Measurements from ENCODE around the gene XXYLT1. TPM values are rescaled to one million over a fixed set of nuclear protein-coding genes. Genes with fewer than 3 reads are reported as not detected.
"Not testable (repeated sequence)": the region's sequence is repeated elsewhere in the genome, so short reads cannot be mapped to it uniquely, and the experiment has no call there.

XXYLT1 gene
- total RNA-seq, 1 experiment from 2014 or later, result 10.9 TPM

DNA sequence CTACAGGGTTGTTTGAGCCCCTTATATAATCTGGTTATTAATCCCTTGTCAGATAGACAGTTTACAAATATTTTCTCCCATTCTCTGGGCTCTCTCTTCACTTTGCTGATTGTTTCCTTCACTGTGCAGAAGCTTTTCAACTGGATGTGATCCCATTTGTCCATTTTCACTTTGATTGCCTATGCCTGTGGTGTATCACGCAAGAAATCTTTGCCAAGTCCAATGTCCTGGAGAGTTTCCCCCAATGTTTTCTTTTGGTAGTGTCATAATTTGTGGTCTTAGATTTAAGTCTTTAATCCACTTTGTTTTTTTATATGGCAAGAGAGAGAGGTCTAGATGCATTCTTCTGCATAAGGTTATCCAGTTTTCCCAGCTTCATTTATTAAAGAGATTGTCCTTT is 40.7 kb downstream of the XXYLT1 start:
- RAD21 ChIA-PET (ENCODE audit: low non-redundant PET in 1 of 2, low total read pairs in 2 of 2, uncharacterized antibody in 2 of 2, unreplicated experiment in 2 of 2), result no interaction called here
- H2AFZ ChIP-seq (ENCODE audit: low read depth, low read length, poor library complexity, severe bottlenecking), result no peak overlapping the region
- TF ChIP-seq RAD21 (IDR thresholded peaks at IDR 0.05; ENCODE audit: low read depth) (no peak), YY1 (IDR thresholded peaks at IDR 0.05; ENCODE audit: extremely low read depth, insufficient replicate concordance, low read depth, low read length) (no peak), POLR2AphosphoS5 (IDR thresholded peaks at IDR 0.05; ENCODE audit: low read depth, low read length) (no peak), TCF7L2 (IDR thresholded peaks at IDR 0.05; ENCODE audit: borderline replicate concordance, extremely low read depth, insufficient read depth, insufficient read length) (no peak), JUND (IDR thresholded peaks at IDR 0.05) (no peak), SRF (IDR thresholded peaks at IDR 0.05; ENCODE audit: low read depth) (no peak), SP1 (IDR thresholded peaks at IDR 0.05; ENCODE audit: low read depth) (no peak), CBX3 (IDR thresholded peaks at IDR 0.05; ENCODE audit: low read depth) (no peak), ELF1 (IDR thresholded peaks at IDR 0.05; ENCODE audit: borderline replicate concordance, low read depth) (no peak), CEBPB (IDR thresholded peaks at IDR 0.05; ENCODE audit: low read depth) (no peak), ZFX (IDR thresholded peaks at IDR 0.05) (no peak), MAX (IDR thresholded peaks at IDR 0.05) (no peak), ZNF274 (IDR thresholded peaks at IDR 0.05; ENCODE audit: low read depth, low read length) (no peak), POLR2A (IDR thresholded peaks at IDR 0.05; ENCODE audit: borderline replicate concordance, extremely low read depth, insufficient read depth, insufficient read length) (no peak), SIN3A (IDR thresholded peaks at IDR 0.05; ENCODE audit: low read depth) (no peak)
- intact Hi-C loops (cut with micrococcal nuclease), result no loop called here
- ATAC-seq (no peak), DNase-seq (ENCODE audit: low read depth, low spot score) (no peak)
- no peaks in the 10 kb centered on the region for H3K9me2 ChIP-seq (ENCODE audit: insufficient read depth)
- POLR2A ChIA-PET, result no interaction called here
- H3K36me3 ChIP-seq (ENCODE audit: control insufficient read depth in 1 of 2, insufficient read depth in 2 of 2, low read length in 2 of 2), result no peaks in the 10 kb centered on the region
- H4K20me1 ChIP-seq (ENCODE audit: insufficient read depth), result no peaks in the 10 kb centered on the region
- H3K79me2 ChIP-seq (ENCODE audit: insufficient read depth, low read length), result no peaks in the 10 kb centered on the region
- H3K27me3 ChIP-seq (ENCODE audit: insufficient read depth, low read length), result no peaks in the 10 kb centered on the region
- CTCF ChIA-PET, result no interaction called here
- H3K9ac ChIP-seq (ENCODE audit: low read length), result no peak overlapping the region
- H3K4me2 ChIP-seq (ENCODE audit: low read length), result no peak overlapping the region
- no peaks in the 10 kb centered on the region for H3K4me1 ChIP-seq (ENCODE audit: control insufficient read depth in 1 of 2, insufficient read depth in 2 of 2, low read length in 2 of 2)
- no peak overlapping the region for H3K4me3 ChIP-seq (replicated peaks in 1 of 2; ENCODE audit: low read depth in 1 of 2, low read length in 2 of 2)
- H3K9me3 ChIP-seq (ENCODE audit: control insufficient read depth in 1 of 2, insufficient read depth in 1 of 2, low read depth in 1 of 2, low read length in 2 of 2), result no peaks in the 10 kb centered on the region
- H3K27ac ChIP-seq (ENCODE audit: low read depth, low read length), result no peak overlapping the region
- BruUV-seq (replicated peaks), result no TSS peak

GRCh38 chr3:195228886-195229285 is 42.1 kb downstream of the XXYLT1 start:
- DNase-seq (ENCODE audit: low read depth, low spot score); H4K20me1 ChIP-seq (ENCODE audit: insufficient read depth); H3K27me3 ChIP-seq (ENCODE audit: insufficient read depth, low read length); POLR2A ChIA-PET; H3K4me2 ChIP-seq (ENCODE audit: low read length); CTCF ChIA-PET; H3K9ac ChIP-seq (ENCODE audit: low read length); H3K4me3 ChIP-seq (replicated peaks in 1 of 2; ENCODE audit: low read depth in 1 of 2, low read length in 2 of 2); H3K79me2 ChIP-seq (ENCODE audit: insufficient read depth, low read length); H3K27ac ChIP-seq (ENCODE audit: low read depth, low read length); ATAC-seq; RAD21 ChIA-PET (ENCODE audit: low non-redundant PET in 1 of 2, low total read pairs in 2 of 2, uncharacterized antibody in 2 of 2, unreplicated experiment in 2 of 2); H2AFZ ChIP-seq (ENCODE audit: low read depth, low read length, poor library complexity, severe bottlenecking); H3K9me2 ChIP-seq (ENCODE audit: insufficient read depth); H3K36me3 ChIP-seq (ENCODE audit: control insufficient read depth in 1 of 2, insufficient read depth in 2 of 2, low read length in 2 of 2); BruUV-seq (replicated peaks); H3K9me3 ChIP-seq (ENCODE audit: control insufficient read depth in 1 of 2, insufficient read depth in 1 of 2, low read depth in 1 of 2, low read length in 2 of 2); intact Hi-C loops (cut with micrococcal nuclease); H3K4me1 ChIP-seq (ENCODE audit: control insufficient read depth in 1 of 2, insufficient read depth in 2 of 2, low read length in 2 of 2): not testable (repeated sequence)

Data from HCT116 (cell line).